ENCODE data around the gene KCTD5. TPM values are rescaled to one million over a fixed set of nuclear protein-coding genes. Genes with fewer than 3 reads are reported as not detected.

Gene KCTD5
- total and polyA plus RNA-seq, 2 experiments from 2014 or later = 19.7 to 31.8 TPM

GRCh38 chr16:2689968-2690801 is 7.9 kb downstream of the KCTD5 start (continued):
- TF ChIP-seq ZNF462 (CRISPR knock-in tag; IDR thresholded peaks at IDR 0.05) = no peak

- Histone ChIP-seq H3K36me3 (ENCODE audit: insufficient read depth) (no peaks in the 10 kb centered on the region), H3K4me2 (no peak overlapping the region), H3K9me2 (ENCODE audit: insufficient read depth) (no peaks in the 10 kb centered on the region), H3K79me2 (replicated peaks; ENCODE audit: insufficient read depth) (peaks cover 42% of the 10 kb centered on the region), H3K27me3 (ENCODE audit: insufficient read depth) (no peaks in the 10 kb centered on the region), H3F3A (replicated peaks; ENCODE audit: low read depth) (no peaks in the 10 kb centered on the region), H2AFZ (no peak overlapping the region), H3K4me3 (no peak overlapping the region), H4K20me1 (replicated peaks; ENCODE audit: insufficient read depth) (no peaks in the 10 kb centered on the region; the same call in 1 of the 2 replicates), H3K4me1 (ENCODE audit: insufficient read depth) (no peaks in the 10 kb centered on the region), H3K27ac (ENCODE audit: low read depth) (no peak overlapping the region)
- Mint-ChIP-seq H3K4me1 (peaks cover 9% of the 10 kb centered on the region), H3K27ac (no peak overlapping the region; the same call in 1 of the 2 replicates), H3K36me3 (ENCODE audit: low read depth) (no peaks in the 10 kb centered on the region), H3K4me3 (no peak overlapping the region), H3K27me3 (ENCODE audit: insufficient read depth, low read depth, poor library complexity) (peaks cover 11% of the 10 kb centered on the region), H3K9me3 (no peaks in the 10 kb centered on the region)
- ATAC-seq = no peak
- DNase-seq (ENCODE audit: low spot score) = no peak
- TF ChIP-seq CREB1 (CRISPR knock-in tag; IDR thresholded peaks at IDR 0.05; ENCODE audit: low read depth) = no peak
- TF ChIP-seq EZH2phosphoT487 (IDR thresholded peaks at IDR 0.05; ENCODE audit: unreplicated experiment) = no peak
- TF ChIP-seq ZNF114 (CRISPR knock-in tag; IDR thresholded peaks at IDR 0.05) = no peak
- no peak for TF ChIP-seq ETS1 (IDR thresholded peaks at IDR 0.05)
- no peak for TF ChIP-seq CTCF (conservative IDR thresholded peaks at IDR 0.05; ENCODE audit: low read depth in 2 of 2)
- no peak for TF ChIP-seq STAT1 (IDR thresholded peaks at IDR 0.05; ENCODE audit: unreplicated experiment)
- TF ChIP-seq ZNF331 (CRISPR knock-in tag; IDR thresholded peaks at IDR 0.05; ENCODE audit: low read depth) = no peak
- TF ChIP-seq NANOG (IDR thresholded peaks at IDR 0.05; ENCODE audit: borderline replicate concordance) = no peak
- no peak for TF ChIP-seq REST (IDR thresholded peaks at IDR 0.05; ENCODE audit: unreplicated experiment)
- no peak for TF ChIP-seq JUNB (IDR thresholded peaks at IDR 0.05; ENCODE audit: unreplicated experiment)
- TF ChIP-seq EZH2 (IDR thresholded peaks at IDR 0.05; ENCODE audit: low read depth, unreplicated experiment) = no peak
These were observed 8.5 kb downstream of the KCTD5 start for GRCh38 chr16:2690852-2691251.

All from GM23338 (cell line).